Measurements from ENCODE around the gene METTL6.

DNA sequence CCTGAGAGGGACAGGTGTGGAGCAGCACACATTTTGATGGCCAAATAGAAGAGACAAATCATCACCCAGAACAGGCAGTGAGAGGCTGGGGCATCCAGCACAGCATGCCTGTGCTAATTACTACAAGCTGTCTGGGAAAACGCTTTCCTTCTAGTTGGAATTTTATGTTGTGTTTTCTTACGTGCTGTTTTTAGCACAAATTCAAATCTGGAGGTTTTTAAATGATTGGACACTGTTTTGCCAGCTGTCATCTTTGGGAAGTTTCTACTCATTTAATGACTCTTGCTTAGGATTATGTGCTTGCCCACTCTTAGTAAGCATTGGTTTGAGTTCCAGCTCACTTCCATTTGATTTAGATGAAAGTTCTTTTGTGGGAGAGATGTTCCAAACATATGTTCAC is 43.5 kb upstream of the METTL6 start:
- TF ChIP-seq, protein P1, sequence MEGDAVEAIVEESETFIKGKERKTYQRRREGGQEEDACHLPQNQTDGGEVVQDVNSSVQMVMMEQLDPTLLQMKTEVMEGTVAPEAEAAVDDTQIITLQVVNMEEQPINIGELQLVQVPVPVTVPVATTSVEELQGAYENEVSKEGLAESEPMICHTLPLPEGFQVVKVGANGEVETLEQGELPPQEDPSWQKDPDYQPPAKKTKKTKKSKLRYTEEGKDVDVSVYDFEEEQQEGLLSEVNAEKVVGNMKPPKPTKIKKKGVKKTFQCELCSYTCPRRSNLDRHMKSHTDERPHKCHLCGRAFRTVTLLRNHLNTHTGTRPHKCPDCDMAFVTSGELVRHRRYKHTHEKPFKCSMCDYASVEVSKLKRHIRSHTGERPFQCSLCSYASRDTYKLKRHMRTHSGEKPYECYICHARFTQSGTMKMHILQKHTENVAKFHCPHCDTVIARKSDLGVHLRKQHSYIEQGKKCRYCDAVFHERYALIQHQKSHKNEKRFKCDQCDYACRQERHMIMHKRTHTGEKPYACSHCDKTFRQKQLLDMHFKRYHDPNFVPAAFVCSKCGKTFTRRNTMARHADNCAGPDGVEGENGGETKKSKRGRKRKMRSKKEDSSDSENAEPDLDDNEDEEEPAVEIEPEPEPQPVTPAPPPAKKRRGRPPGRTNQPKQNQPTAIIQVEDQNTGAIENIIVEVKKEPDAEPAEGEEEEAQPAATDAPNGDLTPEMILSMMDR (IDR thresholded peaks at IDR 0.05), result no peak
- TF ChIP-seq FOXM1 (IDR thresholded peaks at IDR 0.05; ENCODE audit: low read depth) (no peak), MXI1 (IDR thresholded peaks at IDR 0.05; ENCODE audit: low read depth, low read length) (no peak), RFX5 (IDR thresholded peaks at IDR 0.05; ENCODE audit: low read length) (no peak), FOXJ3 (CRISPR knock-in tag; IDR thresholded peaks at IDR 0.05) (no peak), CHD2 (IDR thresholded peaks at IDR 0.05; ENCODE audit: low read length, partially characterized antibody) (no peak), TEAD4 (IDR thresholded peaks at IDR 0.05; ENCODE audit: borderline replicate concordance, insufficient read depth) (no peak), EZH2phosphoT487 (IDR thresholded peaks at IDR 0.05; ENCODE audit: borderline replicate concordance, low read depth) (no peak)
- TF ChIP-seq, protein P2, sequence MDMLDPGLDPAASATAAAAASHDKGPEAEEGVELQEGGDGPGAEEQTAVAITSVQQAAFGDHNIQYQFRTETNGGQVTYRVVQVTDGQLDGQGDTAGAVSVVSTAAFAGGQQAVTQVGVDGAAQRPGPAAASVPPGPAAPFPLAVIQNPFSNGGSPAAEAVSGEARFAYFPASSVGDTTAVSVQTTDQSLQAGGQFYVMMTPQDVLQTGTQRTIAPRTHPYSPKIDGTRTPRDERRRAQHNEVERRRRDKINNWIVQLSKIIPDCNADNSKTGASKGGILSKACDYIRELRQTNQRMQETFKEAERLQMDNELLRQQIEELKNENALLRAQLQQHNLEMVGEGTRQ (IDR thresholded peaks at IDR 0.05; ENCODE audit: borderline replicate concordance, low read depth, low read length), result no peak
- TF ChIP-seq, protein P3, sequence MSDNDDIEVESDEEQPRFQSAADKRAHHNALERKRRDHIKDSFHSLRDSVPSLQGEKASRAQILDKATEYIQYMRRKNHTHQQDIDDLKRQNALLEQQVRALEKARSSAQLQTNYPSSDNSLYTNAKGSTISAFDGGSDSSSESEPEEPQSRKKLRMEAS (IDR thresholded peaks at IDR 0.05; ENCODE audit: low read depth), result no peak

All from SK-N-SH (cell line).